Putamen (tissue), 1 donor: Measurements from ENCODE around the gene DDO.
"Not testable (repeated sequence)": the region's sequence is repeated elsewhere in the genome, so short reads cannot be mapped to it uniquely, and the experiment has no call there.

Experiments
- DNase-seq: peaks from one replicate; pipeline ENCODE4 v3.0.0-alpha.2; 2016; ENCODE audit warnings: low spot score

The DDO gene

GRCh38 chr6:110366975-110367374 lies 48.4 kb downstream of the DDO start:
- DNase-seq, result no peak

GRCh38 chr6:110366256-110366655 lies 49.1 kb downstream of the DDO start:
- no peak for DNase-seq

- DNase-seq, result no peak
Measured at GRCh38 chr6:110364364-110365105, 50.8 kb downstream of the DDO start.

GRCh38 chr6:110363748-110364147 lies 51.6 kb downstream of the DDO start:
- DNase-seq, result no peak

GRCh38 chr6:110360676-110361075 lies 54.7 kb downstream of the DDO start:
- DNase-seq, result no peak

GRCh38 chr6:110359556-110359955 lies 55.8 kb downstream of the DDO start:
- no peak for DNase-seq

- DNase-seq, result peak; percentile 81
Measured at GRCh38 chr6:110358553-110359160, 56.7 kb downstream of the DDO start.

GRCh38 chr6:110357664-110358552 lies 57.5 kb downstream of the DDO start, which contains the start of gene METTL24:
Gene METTL24 (minus strand): TSS chr6:110358349. CDS start chr6:110358272, 77 bp downstream.
- DNase-seq, result no peak

- DNase-seq, result no peak
Measured at GRCh38 chr6:110357298-110357663, 58.1 kb downstream of the DDO start.

- no peak for DNase-seq
Measured at GRCh38 chr6:110356778-110357177, 58.6 kb downstream of the DDO start.

- DNase-seq, result peak; percentile 51
Measured at GRCh38 chr6:110355727-110356126, 59.6 kb downstream of the DDO start.

GRCh38 chr6:110355022-110355421 lies 60.4 kb downstream of the DDO start:
- no peak for DNase-seq

GRCh38 chr6:110354153-110354552 lies 61.2 kb downstream of the DDO start:
- DNase-seq, result no peak

- no peak for DNase-seq
Measured at GRCh38 chr6:110353457-110354001, 61.8 kb downstream of the DDO start.

GRCh38 chr6:110352563-110353262 lies 62.7 kb downstream of the DDO start:
- no peak for DNase-seq

- DNase-seq, result no peak
Measured at GRCh38 chr6:110351986-110352385, 63.4 kb downstream of the DDO start.

GRCh38 chr6:110351546-110351945 lies 63.8 kb downstream of the DDO start:
- no peak for DNase-seq

GRCh38 chr6:110350593-110350992 lies 64.8 kb downstream of the DDO start:
- DNase-seq, result not testable (repeated sequence)

GRCh38 chr6:110348961-110349690 lies 66.2 kb downstream of the DDO start:
- no peak for DNase-seq

- no peak for DNase-seq
Measured at GRCh38 chr6:110345025-110345424, 70.3 kb downstream of the DDO start.

- no peak for DNase-seq
Measured at GRCh38 chr6:110342759-110343158, 72.6 kb downstream of the DDO start.
